ENCODE measurements around the gene KCNH6.

The KCNH6 gene

DNA sequence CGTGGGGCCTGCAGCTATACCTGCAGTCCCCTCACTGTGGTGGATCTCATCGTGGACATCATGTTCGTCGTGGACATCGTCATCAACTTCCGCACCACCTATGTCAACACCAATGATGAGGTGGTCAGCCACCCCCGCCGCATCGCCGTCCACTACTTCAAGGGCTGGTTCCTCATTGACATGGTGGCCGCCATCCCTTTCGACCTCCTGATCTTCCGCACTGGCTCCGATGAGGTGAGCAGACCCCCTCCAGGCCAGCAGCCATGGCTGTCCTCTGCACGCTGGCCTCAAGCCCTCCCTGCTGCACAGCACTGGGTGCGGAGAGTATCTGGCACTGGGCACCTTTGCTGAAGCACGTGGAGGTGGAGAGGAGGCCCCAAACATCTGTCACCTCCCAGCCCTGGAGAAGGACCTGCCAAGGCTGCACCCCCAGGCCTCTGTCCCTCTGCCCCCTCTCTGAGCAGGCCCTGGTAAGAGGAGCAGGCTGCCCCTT lies 11.0 kb downstream of the KCNH6 start:
- no peak for DNase-seq

DNA sequence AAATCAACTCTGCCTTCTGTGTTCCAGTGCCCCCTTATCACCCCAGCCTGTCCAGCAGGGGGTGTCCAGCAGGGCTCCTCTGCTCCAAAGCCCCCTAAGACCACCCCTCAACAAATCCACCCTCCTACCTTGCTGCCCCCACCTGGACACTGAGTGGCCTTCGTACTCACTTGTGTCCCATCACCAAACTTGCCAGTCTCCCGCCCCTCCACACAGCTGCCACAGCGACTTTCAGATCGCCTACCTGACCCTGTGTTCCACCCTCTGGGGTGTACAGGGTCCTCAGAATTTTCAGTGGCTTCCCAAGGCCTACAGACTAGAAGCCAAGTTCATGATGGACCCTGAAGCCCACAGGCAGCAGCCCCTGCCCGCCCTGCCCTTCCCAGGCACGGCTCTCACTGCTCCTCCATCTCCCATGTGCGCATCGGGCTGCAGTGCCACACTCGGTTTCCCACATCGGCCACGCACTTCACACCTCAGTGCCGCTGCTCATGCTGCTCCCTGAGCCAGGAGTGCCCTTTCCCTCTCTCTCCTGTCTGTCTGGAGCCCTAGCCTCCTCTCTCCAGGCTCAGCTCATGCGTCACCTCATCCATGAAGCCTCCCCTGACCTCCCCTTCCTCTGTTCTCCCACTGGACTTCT lies 11.8 kb downstream of the KCNH6 start:
- no peak for DNase-seq

DNA sequence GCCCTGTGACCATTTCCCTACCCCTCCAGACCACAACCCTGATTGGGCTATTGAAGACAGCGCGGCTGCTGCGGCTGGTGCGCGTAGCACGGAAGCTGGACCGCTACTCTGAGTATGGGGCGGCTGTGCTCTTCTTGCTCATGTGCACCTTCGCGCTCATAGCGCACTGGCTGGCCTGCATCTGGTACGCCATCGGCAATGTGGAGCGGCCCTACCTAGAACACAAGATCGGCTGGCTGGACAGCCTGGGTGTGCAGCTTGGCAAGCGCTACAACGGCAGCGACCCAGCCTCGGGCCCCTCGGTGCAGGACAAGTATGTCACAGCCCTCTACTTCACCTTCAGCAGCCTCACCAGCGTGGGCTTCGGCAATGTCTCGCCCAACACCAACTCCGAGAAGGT lies 12.5 kb downstream of the KCNH6 start:
- no peak for DNase-seq

GRCh38 chr17:63537001-63537400 lies 13.8 kb downstream of the KCNH6 start:
- DNase-seq: no peak

DNA sequence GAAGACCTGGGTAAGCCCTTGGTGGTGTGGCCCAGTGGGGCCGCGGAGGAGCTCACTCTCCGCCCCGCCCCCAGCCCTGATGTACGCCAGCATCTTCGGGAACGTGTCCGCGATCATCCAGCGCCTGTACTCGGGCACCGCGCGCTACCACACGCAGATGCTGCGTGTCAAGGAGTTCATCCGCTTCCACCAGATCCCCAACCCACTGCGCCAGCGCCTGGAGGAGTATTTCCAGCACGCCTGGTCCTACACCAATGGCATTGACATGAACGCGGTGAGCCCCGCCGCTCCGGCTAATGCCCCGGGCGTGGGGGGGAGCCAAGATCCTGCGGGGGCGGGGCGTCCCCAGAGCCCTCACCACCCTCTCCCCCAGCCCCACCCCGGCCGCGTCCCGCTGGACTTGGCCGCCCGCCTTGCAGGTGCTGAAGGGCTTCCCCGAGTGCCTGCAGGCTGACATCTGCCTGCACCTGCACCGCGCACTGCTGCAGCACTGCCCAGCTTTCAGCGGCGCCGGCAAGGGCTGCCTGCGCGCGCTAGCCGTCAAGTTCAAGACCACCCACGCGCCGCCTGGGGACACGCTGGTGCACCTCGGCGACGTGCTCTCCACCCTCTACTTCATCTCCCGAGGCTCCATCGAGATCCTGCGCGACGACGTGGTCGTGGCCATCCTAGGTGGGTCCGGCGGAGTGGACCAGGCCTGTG lies 15.0 kb downstream of the KCNH6 start:
- peak; percentile 20 for DNase-seq

- no peak for DNase-seq
Measured at GRCh38 chr17:63538693-63539595, 15.8 kb downstream of the KCNH6 start.

- DNase-seq: no peak
Measured at GRCh38 chr17:63540590-63540989, 17.4 kb downstream of the KCNH6 start.

DNA sequence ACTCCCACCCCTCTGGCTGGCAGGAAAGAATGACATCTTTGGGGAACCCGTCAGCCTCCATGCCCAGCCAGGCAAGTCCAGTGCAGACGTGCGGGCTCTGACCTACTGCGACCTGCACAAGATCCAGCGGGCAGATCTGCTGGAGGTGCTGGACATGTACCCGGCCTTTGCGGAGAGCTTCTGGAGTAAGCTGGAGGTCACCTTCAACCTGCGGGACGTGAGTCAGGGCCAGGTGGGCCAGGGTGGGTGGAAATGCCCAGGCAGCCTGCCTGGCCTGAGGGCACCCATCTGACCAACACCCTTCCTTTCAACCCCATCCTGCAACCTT lies 19.0 kb downstream of the KCNH6 start:
- DNase-seq: no peak

- no peak for DNase-seq
Measured at GRCh38 chr17:63542942-63543821, 20.0 kb downstream of the KCNH6 start.

DNA sequence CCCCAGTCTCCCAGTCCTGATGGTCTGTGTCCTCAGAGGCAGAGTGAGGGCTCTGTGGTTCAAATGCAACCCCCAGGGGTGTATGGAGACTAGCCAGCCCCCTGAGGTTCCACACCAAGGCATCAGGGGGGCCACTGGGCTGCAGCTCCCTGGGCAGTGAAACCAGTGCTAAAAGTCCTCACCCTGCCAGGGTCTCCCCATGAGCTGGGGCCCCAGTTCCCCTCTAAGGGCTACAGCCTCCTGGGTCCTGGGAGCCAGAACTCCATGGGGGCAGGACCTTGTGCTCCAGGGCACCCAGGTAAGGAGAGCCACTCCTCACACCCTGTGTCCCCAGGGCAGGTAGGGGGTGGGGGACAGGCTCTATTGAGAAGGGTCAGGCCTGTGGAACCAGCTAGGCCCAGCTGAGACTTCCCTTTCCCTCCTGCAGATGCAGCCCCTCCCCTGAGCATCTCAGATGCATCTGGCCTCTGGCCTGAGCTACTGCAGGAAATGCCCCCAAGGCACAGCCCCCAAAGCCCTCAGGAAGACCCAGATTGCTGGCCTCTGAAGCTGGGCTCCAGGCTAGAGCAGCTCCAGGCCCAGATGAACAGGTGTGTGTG lies 20.8 kb downstream of the KCNH6 start:
- no peak for DNase-seq

DNA sequence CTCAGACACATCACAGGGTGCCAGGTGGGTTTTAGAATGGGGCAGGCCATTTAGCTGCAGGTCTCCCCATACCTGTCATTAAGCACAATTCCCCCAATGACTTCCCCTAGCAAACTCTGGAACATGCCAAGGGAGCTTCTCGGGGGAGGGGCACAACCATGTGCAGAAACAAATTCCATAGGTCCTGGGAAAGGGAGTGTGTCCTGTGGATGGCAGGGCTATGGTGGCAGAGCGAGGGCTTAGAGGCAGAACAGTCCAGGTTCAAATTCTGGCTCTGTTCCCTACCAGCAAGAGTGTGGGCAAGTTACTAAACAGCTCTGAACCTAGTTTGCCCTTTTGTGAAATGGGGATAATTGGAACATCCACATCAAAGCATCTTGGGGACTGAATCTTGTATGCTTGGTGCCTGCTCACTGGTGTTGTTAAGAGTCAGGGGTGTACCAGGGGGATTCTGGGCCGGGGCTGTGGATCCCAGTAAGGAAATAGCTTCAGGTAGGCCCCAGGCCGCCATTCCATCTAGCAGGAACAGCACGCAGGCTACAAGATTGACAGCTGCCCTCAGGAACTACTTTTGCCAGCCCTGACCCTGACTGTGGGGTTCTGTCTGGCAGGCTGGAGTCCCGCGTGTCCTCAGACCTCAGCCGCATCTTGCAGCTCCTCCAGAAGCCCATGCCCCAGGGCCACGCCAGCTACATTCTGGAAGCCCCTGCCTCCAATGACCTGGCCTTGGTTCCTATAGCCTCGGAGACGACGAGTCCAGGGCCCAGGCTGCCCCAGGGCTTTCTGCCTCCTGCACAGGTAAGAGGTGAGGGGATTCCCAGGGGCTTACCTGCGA lies 21.5 kb downstream of the KCNH6 start:
- no peak for DNase-seq

DNA sequence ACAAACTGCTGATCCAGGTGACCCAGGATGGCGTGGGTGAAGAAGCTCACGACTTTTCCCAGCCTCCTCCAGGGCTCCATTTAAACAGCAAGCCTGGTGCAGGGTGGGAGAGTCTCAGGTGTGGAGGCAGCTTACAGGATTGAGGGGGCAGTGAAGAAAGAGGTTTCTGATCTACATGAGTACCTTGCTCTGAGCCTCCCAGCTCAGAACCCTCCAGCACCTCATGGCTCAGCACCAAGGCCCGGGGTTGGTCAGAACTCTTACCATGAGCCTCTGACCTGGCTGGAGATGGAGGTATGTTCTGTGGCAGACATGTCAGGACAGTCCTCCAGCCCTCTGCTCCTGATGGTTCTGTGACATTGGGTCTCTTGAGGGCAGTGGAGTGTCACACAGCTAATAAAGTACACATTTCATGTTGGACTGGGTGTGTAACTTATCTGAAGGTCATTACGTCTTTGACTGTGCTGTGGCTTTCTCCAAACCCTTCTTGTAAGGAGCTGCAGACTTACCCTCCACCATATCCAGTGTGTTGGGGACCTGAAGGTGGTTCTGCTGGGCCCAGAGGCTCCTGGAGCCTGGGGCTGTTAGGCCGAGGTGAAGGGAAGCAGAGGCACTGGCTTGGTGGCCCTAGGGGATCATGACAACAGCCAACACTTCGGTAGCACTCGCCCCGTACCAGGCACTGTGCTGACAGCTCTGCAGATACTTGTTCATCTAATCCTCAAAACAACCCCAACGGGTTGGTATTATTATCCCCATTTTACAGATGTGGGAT lies 23.3 kb downstream of the KCNH6 start:
- DNase-seq: no peak

- no peak for DNase-seq
Measured at GRCh38 chr17:63547083-63547523, 23.9 kb downstream of the KCNH6 start.

- DNase-seq: no peak
Measured at GRCh38 chr17:63549289-63549945, 26.3 kb downstream of the KCNH6 start.

DNA sequence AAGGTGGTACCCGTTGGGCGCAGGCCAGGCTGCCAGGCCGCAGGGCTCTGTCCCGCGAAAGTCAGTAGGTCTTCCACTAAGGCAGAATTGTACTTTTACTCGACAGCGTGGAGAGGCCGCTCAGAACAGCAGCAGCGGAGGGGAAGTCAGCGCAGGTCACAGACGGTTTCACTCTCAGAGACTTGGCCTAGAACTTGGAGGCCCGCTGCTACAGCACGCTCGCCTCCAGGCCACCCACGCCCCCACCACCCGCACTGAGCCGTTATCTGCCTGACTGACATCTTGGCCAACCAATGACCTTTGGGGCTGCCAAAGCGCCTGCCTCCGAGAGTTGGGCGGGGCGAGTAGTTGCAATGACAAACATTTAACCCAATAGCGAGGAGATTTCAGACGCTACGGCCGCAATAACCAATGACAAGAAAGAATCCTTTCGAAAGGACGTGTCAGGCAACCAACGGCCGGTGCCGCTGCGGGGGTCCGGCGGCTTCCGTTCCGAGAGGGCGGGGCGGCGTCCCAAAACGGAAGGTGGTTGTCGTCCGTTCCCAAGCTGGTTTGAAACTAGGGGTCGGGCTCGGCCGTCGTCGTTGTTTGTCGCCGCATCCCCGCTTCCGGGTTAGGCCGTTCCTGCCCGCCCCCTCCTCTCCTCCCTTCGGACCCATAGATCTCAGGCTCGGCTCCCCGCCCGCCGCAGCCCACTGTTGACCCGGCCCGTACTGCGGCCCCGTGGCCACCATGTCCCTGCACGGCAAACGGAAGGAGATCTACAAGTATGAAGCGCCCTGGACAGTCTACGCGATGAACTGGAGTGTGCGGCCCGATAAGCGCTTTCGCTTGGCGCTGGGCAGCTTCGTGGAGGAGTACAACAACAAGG lies 27.0 kb downstream of the KCNH6 start, which contains the start of gene DCAF7:
TSS of gene DCAF7 (plus strand) at position 532 of the 871 bp plus-strand sequence. CDS start at position 733, 201 bp downstream.
- DNase-seq: peak; percentile 100

- peak; percentile 29 for DNase-seq
Measured at GRCh38 chr17:63550817-63551639, 27.9 kb downstream of the KCNH6 start.

DNA sequence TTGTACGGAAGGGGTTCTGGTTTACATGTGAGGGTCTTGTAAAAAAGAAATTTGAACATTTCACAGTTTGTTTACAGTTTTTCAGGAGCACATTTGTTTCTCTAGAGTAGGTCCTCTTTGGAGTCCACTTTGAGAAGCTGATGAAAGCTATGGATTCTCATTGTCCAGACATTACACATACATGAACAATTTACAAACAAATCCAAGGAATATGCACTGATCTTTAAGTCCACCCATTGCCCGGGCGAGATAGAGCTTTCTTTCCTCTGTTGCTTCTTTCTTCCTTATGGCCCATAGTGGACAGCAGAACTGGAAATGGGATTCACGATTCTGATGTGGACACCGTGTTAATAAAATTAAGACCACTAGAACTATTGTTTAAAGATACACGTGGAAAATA lies 29.1 kb downstream of the KCNH6 start:
- no peak for DNase-seq
